Activated T-helper 17 cell treated with anti-CD3 and anti-CD28 coated beads, Interleukin-2, amount 50 U/mL, for 72 hours (primary cell): ENCODE data around the gene TMTC2. TPM values are rescaled to one million over a fixed set of nuclear protein-coding genes. Genes with fewer than 3 reads are reported as not detected.

Experiments used
- ATAC-seq: fragments of 150-1000 bp; cut with Tn5 transposase; replicated peaks from 2 replicates; pipeline ENCODE4 v1.10.0; 2021; ENCODE audit warnings: mild to moderate bottlenecking, moderate library complexity
- H3K27ac Mint-ChIP-seq: one replicate; pipeline ENCODE4 v1.8.0; 2022; ENCODE audit warnings: mixed read lengths
- H3K27me3 Mint-ChIP-seq: one replicate; pipeline ENCODE4 v1.8.0; 2022; ENCODE audit warnings: mixed read lengths
- H3K36me3 Mint-ChIP-seq: one replicate; pipeline ENCODE4 v1.8.0; 2022; ENCODE audit warnings: low read depth, mild to moderate bottlenecking, mixed read lengths
- H3K4me1 Mint-ChIP-seq: one replicate; pipeline ENCODE4 v1.8.0; 2022; ENCODE audit warnings: mixed read lengths
- H3K4me3 Mint-ChIP-seq: one replicate; pipeline ENCODE4 v1.8.0; 2022; ENCODE audit warnings: mild to moderate bottlenecking, mixed read lengths
- H3K9me3 Mint-ChIP-seq: one replicate; pipeline ENCODE4 v1.8.0; 2022; ENCODE audit warnings: mixed read lengths
- total RNA-seq, 2 donors: library from RNA; stranded (reverse); gene quantifications; one replicate each; pipeline ENCODE4 v1.2.3, GENCODE V29; 2022

Gene TMTC2
- total RNA-seq = 10 to 100 TPM in 1 of 2 donors, 1 to 10 TPM in 1; 5.8 to 11.2 TPM

- Mint-ChIP-seq H3K9me3 (no peaks in the 10 kb centered on the region), H3K27me3 (peaks cover 10% of the 10 kb centered on the region), H3K27ac (peak within 1 kb of the TSS; percentile 93), H3K4me1 (peaks cover 8% of the 10 kb centered on the region), H3K4me3 (peak within 1 kb of the TSS; percentile 97), H3K36me3 (peaks cover 6% of the 10 kb centered on the region)
- ATAC-seq = peak; percentile 93
Measured at GRCh38 chr12:82686168-82687020, at the start of gene TMTC2. Gene TMTC2 (plus strand): TSS chr12:82686906.

GRCh38 chr12:82638324-82638723 is 48.4 kb upstream of the TMTC2 start:
- ATAC-seq = no peak
- Mint-ChIP-seq H3K4me1 (no peaks in the 10 kb centered on the region), H3K4me3 (no peak overlapping the region), H3K36me3 (no peaks in the 10 kb centered on the region), H3K27ac (no peak overlapping the region), H3K27me3 (peaks cover 3% of the 10 kb centered on the region), H3K9me3 (peaks cover 6% of the 10 kb centered on the region)

GRCh38 chr12:82644896-82645295 is 41.8 kb upstream of the TMTC2 start:
- no peak for ATAC-seq
- Mint-ChIP-seq H3K9me3 (no peaks in the 10 kb centered on the region), H3K4me3 (no peak overlapping the region)

GRCh38 chr12:82645414-82645813 is 41.3 kb upstream of the TMTC2 start:
- Mint-ChIP-seq H3K4me1 (peaks cover 2% of the 10 kb centered on the region), H3K4me3 (no peak overlapping the region), H3K27me3 (no peaks in the 10 kb centered on the region), H3K9me3 (no peaks in the 10 kb centered on the region), H3K27ac (no peak overlapping the region), H3K36me3 (no peaks in the 10 kb centered on the region)
- no peak for ATAC-seq

More at GRCh38 chr12:82644896-82645295, 41.8 kb upstream of the TMTC2 start:
- Mint-ChIP-seq H3K27ac (no peak overlapping the region), H3K27me3 (no peaks in the 10 kb centered on the region), H3K4me1 (no peaks in the 10 kb centered on the region), H3K36me3 (no peaks in the 10 kb centered on the region)

- Mint-ChIP-seq H3K4me1 (peaks cover 10% of the 10 kb centered on the region), H3K27me3 (no peaks in the 10 kb centered on the region), H3K36me3 (no peaks in the 10 kb centered on the region), H3K4me3 (no peak overlapping the region), H3K9me3 (no peaks in the 10 kb centered on the region), H3K27ac (no peak overlapping the region)
- no peak for ATAC-seq
Measured at GRCh38 chr12:82647853-82648252, 38.9 kb upstream of the TMTC2 start.

GRCh38 chr12:82648259-82648909 is 38.3 kb upstream of the TMTC2 start:
- Mint-ChIP-seq H3K4me3 (no peak overlapping the region), H3K36me3 (no peaks in the 10 kb centered on the region)
- no peak for ATAC-seq

GRCh38 chr12:82650627-82651337 is 35.9 kb upstream of the TMTC2 start:
- Mint-ChIP-seq H3K4me3 (no peak overlapping the region), H3K27ac (no peak overlapping the region), H3K4me1 (peaks cover 10% of the 10 kb centered on the region), H3K9me3 (no peaks in the 10 kb centered on the region), H3K27me3 (no peaks in the 10 kb centered on the region), H3K36me3 (no peaks in the 10 kb centered on the region)
- peak; percentile 88 for ATAC-seq

More at GRCh38 chr12:82648259-82648909, 38.3 kb upstream of the TMTC2 start:
- H3K27ac Mint-ChIP-seq = no peak overlapping the region
- H3K4me1 Mint-ChIP-seq = peaks cover 10% of the 10 kb centered on the region
- H3K9me3 Mint-ChIP-seq = no peaks in the 10 kb centered on the region
- H3K27me3 Mint-ChIP-seq = no peaks in the 10 kb centered on the region

- no peaks in the 10 kb centered on the region for H3K27me3 Mint-ChIP-seq
- ATAC-seq = no peak
- no peaks in the 10 kb centered on the region for H3K9me3 Mint-ChIP-seq
- H3K36me3 Mint-ChIP-seq = no peaks in the 10 kb centered on the region
- H3K4me3 Mint-ChIP-seq = no peak overlapping the region
- peaks cover 10% of the 10 kb centered on the region for H3K4me1 Mint-ChIP-seq
- no peak overlapping the region for H3K27ac Mint-ChIP-seq
Measured at GRCh38 chr12:82651489-82651888, 35.2 kb upstream of the TMTC2 start.

GRCh38 chr12:82652071-82652470 is 34.6 kb upstream of the TMTC2 start:
- no peaks in the 10 kb centered on the region for H3K27me3 Mint-ChIP-seq
- peaks cover 10% of the 10 kb centered on the region for H3K4me1 Mint-ChIP-seq
- H3K9me3 Mint-ChIP-seq = no peaks in the 10 kb centered on the region
- no peak for ATAC-seq
- H3K4me3 Mint-ChIP-seq = no peak overlapping the region
- H3K36me3 Mint-ChIP-seq = no peaks in the 10 kb centered on the region
- no peak overlapping the region for H3K27ac Mint-ChIP-seq

GRCh38 chr12:82655751-82656150 is 31.0 kb upstream of the TMTC2 start:
- Mint-ChIP-seq H3K27ac (no peak overlapping the region), H3K27me3 (peaks cover 3% of the 10 kb centered on the region), H3K4me3 (no peak overlapping the region), H3K9me3 (no peaks in the 10 kb centered on the region), H3K4me1 (peaks cover 4% of the 10 kb centered on the region), H3K36me3 (no peaks in the 10 kb centered on the region)
- ATAC-seq = no peak

GRCh38 chr12:82659343-82660207 is 27.1 kb upstream of the TMTC2 start:
- ATAC-seq = no peak
- no peaks in the 10 kb centered on the region for H3K36me3 Mint-ChIP-seq
- H3K4me3 Mint-ChIP-seq = no peak overlapping the region
- no peaks in the 10 kb centered on the region for H3K9me3 Mint-ChIP-seq
- no peaks in the 10 kb centered on the region for H3K4me1 Mint-ChIP-seq
- H3K27me3 Mint-ChIP-seq = peaks cover 14% of the 10 kb centered on the region
- no peak overlapping the region for H3K27ac Mint-ChIP-seq

GRCh38 chr12:82660541-82661325 is 26.0 kb upstream of the TMTC2 start:
- no peak overlapping the region for H3K27ac Mint-ChIP-seq
- H3K27me3 Mint-ChIP-seq = peaks cover 17% of the 10 kb centered on the region
- H3K36me3 Mint-ChIP-seq = no peaks in the 10 kb centered on the region
- H3K4me3 Mint-ChIP-seq = no peak overlapping the region
- peaks cover 3% of the 10 kb centered on the region for H3K4me1 Mint-ChIP-seq
- ATAC-seq = no peak
- H3K9me3 Mint-ChIP-seq = no peaks in the 10 kb centered on the region

- Mint-ChIP-seq H3K36me3 (no peaks in the 10 kb centered on the region), H3K9me3 (no peaks in the 10 kb centered on the region), H3K4me3 (no peak overlapping the region), H3K27me3 (peaks cover 25% of the 10 kb centered on the region), H3K27ac (no peak overlapping the region), H3K4me1 (peaks cover 5% of the 10 kb centered on the region)
- no peak for ATAC-seq
Measured at GRCh38 chr12:82663893-82664292, 22.8 kb upstream of the TMTC2 start.
